Gastroesophageal sphincter (tissue), 3 donors: ENCODE results near the gene NEFH.

ENCODE experiments used
- EP300 ChIP-seq: sonication (generic); formaldehyde crosslinking; IDR thresholded peaks from one replicate; pipeline ENCODE4 v1.6.1; 2017; ENCODE audit warnings: antibody characterized with exemption, mild to moderate bottlenecking
- POLR2A ChIP-seq, 2 donors: fragments of 450-650 bp; IDR thresholded peaks; one replicate each; pipeline ENCODE4 v1.6.1; 2017; ENCODE audit warnings: antibody characterized with exemption in 2 of 2, mild to moderate bottlenecking in 2 of 2, moderate library complexity in 1 of 2
- TF ChIP-seq, protein P1 (sequence below), 4 experiments: fragments of 200-600 bp in 2 of 4; fragments of 450-650 bp in 2 of 4; sonication (generic) in 1 of 4; IDR thresholded peaks; one replicate each; pipeline ENCODE4 v1.5.1; 2017 to 2019; ENCODE audit warnings: antibody characterized with exemption in 4 of 4, mild to moderate bottlenecking in 2 of 4, moderate library complexity in 2 of 4

DNA sequence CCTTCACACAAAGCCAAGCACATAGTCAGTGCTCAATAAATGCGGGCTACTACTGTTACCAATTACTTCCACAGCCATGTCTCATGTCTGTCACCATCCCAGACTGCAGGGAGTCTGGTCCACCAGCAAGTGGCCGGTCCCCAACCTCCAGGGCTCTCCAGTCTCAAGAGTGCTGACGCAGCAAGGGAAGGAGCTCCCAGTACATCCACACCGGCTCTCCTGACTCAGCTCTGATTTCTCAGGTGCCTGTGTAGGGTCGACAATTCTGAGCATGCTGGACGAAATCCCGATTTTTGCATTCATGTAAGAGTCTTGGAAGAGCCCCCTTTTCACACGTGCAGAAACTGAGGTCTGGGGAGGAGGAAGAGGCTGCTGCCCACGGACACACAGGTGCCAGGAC is 10.3 kb upstream of the NEFH start:
- TF ChIP-seq, protein P1, sequence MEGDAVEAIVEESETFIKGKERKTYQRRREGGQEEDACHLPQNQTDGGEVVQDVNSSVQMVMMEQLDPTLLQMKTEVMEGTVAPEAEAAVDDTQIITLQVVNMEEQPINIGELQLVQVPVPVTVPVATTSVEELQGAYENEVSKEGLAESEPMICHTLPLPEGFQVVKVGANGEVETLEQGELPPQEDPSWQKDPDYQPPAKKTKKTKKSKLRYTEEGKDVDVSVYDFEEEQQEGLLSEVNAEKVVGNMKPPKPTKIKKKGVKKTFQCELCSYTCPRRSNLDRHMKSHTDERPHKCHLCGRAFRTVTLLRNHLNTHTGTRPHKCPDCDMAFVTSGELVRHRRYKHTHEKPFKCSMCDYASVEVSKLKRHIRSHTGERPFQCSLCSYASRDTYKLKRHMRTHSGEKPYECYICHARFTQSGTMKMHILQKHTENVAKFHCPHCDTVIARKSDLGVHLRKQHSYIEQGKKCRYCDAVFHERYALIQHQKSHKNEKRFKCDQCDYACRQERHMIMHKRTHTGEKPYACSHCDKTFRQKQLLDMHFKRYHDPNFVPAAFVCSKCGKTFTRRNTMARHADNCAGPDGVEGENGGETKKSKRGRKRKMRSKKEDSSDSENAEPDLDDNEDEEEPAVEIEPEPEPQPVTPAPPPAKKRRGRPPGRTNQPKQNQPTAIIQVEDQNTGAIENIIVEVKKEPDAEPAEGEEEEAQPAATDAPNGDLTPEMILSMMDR (IDR thresholded peaks at IDR 0.05) = no peak
- TF ChIP-seq POLR2A (IDR thresholded peaks at IDR 0.05) (no peak), EP300 (no peak)
